ENCODE measurements around the gene TBC1D22B. TPM values are rescaled to one million over a fixed set of nuclear protein-coding genes. Genes with fewer than 3 reads are reported as not detected.

TBC1D22B gene
- total RNA-seq, 1 donor from 2014 or later, result 15.3 TPM

DNA sequence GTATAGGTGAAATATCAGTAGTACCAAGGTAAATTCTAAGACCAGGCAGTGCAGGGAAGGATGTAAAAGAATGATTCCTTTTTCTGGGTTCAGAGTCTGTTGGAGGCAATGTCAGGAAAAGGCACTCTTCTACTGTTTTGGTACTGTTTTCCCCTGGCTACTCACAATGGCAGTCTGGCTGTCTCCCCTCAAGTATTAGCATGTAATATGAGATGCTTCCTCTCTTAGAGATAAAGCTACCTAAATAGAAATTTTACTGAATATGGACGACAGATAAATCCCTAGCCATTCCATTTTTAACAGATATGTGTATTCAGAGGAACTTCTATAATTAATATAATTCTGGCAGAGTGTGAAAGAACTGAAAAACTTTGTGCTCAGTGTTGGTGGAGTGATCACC lies 99.7 kb downstream of the TBC1D22B start:
- DNase-seq (ENCODE audit: low spot score), result no peak

DNA sequence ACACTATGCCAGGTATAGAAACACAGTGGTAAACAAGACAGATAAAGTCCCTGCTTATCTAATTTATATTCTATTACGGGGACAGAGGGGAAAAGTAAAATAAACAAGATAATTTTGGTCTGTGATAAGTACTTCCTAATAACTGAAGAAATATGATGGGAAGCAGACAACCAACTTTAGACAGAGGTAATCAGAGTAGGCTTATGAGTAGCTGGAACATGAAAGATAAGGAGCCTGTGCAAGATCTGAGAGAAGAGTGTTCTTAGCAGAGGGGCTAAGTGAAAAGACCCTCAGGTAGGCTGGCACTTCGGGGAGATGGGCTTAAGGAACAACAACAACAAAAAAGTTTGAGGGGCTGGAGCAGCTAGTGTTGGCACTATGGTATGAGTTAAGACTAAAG lies 100.3 kb downstream of the TBC1D22B start:
- no peak for DNase-seq (ENCODE audit: low spot score)

DNA sequence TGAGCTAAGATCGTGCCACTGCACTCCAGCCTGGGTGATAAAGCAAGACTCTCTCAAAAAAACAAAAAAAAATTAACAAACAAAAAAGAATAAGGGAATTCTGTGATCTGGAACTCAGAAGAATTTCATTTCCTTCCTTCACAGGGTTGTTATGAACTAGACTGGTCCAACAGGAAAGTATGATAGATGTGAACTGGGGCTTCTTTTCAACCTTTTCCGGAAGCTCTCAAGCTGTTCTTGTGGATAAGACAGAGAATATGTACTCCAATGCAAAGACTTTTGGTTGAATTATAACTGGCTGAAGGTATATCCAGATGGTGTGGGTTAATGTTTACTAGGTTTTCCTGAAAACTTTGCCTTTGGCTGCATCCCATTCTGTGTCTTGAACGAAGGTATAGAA lies 101.5 kb downstream of the TBC1D22B start:
- DNase-seq (ENCODE audit: low spot score), result no peak

DNA sequence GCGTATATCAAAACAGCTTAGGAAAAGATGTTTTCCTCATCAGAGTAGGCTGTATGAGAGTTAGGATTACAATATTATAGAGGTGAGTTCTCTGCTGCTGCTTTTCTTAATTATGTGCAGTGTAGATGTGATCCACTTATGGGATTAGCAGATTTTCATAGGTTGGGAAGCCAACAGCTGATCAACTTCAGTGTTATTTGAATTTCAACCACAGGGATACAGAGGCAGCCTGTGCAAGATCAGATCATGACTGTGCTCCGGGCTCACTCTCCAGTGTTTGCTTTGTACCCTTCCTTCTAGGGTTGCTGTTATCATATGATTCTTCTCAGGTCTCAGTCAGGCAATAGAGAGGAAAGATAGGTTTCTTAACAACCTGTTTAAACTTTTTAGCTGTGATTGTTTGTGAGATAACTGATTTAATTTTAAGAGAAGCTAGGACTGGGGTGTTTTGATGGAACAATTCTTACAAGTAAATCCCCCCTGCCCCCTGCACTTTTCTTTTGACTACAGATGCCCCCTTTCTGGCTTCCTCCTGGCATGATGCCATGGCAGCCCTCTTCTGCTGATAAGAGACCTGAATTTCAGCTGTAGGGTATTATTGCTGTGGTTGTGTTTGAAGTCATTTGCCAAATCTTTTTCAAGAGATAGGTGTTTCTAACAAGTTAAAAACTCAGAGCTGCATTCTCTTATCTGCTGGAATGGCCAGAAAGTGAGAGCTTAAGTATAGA lies 104.7 kb downstream of the TBC1D22B start:
- DNase-seq (ENCODE audit: low spot score), result no peak

DNA sequence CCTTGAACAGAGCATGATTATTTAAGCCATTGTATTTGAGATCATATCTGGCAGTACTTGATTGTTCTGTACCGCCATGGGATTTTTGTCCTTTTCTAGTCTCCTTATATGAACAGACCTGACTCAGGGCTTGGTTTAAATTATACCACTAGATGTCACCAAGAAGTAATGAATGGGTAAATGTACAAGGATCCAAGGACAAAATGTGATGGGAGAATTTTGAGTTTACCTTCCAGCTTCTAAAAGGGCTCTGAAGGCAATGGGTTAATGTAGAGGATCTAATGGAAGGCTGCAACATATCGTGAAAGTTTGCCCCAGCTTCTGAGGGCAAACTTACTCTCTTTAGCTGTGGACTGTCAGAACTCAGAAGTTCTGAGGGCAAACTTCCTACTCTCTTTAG lies 108.2 kb downstream of the TBC1D22B start:
- no peak for DNase-seq (ENCODE audit: low spot score)

DNA sequence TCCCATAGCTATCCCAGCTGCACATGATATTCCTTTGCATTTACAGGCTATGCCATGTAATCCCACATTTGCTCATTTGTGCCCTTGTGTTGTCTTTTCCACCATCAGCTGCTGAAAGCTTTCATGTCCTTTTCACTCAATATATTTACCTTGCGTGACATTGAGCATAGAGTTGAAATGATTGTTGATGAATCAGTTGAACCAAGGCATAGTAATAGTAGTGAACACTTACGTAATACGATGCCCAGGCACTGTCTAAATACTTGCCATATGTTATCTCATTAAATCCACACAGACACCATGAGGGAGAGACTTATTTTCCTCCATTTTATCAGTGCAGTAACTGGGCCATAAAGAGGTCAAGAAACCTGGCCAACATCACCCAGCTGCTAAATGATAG lies 109.3 kb downstream of the TBC1D22B start:
- DNase-seq (ENCODE audit: low spot score), result no peak

DNA sequence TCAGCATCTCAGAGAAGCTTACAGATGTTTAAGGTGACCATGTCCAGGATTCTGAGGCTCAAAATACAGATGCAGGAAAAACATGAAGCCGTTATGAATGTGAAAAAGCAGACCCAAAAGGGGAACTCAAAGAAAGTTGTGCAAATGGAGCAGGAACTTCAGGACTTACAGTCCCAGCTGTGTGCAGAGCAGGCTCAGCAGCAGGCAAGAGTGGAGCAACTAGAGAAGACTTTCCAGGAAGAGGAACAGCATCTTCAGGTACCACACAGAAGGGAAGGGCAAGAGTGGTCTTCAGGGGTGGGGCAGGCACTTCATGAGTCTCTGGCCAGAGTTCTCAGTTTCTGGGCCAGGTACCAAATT lies 111.4 kb downstream of the TBC1D22B start:
- DNase-seq (ENCODE audit: low spot score), result no peak

DNA sequence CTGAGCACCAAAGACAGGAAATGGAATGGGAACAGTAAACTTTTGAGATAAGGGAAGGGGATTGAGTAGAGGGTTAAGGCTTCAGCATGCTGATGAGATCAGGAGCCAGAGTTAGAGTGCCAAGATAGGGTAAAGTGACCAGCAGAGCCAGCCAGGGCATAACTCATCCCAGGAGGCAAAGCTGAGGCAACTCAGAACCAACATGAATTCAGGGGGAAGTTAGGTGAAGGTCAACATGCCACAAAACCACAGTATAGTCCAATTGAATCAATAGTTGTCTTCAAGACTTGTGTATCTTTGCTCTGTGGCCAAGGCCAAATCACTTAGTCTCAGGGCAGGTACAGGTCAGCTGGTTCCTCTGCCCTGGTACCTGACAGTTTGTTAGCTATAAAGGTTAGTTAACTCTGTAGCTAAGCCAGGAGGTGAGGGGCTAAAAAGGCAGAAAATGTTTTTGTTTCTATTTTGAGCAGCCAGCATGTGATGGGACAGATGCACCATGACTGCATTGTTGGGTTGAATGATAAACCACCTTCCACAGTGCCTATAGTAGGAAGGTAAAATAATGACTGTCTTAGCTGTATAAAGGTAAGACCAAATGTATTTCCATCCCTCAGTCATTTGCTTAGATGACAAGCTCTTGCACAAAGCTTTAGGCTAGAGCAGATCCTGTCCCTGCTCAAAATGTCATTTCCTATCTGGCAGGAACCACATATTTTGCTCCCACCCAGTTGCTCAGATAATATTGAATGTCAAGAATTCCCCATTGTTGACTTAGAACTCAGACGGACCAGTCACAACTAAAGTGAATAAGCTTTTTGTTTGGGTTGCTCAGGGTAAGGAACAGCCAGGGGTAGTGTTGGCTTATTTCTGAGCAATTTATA lies 112.0 kb downstream of the TBC1D22B start:
- DNase-seq (ENCODE audit: low spot score), result no peak

DNA sequence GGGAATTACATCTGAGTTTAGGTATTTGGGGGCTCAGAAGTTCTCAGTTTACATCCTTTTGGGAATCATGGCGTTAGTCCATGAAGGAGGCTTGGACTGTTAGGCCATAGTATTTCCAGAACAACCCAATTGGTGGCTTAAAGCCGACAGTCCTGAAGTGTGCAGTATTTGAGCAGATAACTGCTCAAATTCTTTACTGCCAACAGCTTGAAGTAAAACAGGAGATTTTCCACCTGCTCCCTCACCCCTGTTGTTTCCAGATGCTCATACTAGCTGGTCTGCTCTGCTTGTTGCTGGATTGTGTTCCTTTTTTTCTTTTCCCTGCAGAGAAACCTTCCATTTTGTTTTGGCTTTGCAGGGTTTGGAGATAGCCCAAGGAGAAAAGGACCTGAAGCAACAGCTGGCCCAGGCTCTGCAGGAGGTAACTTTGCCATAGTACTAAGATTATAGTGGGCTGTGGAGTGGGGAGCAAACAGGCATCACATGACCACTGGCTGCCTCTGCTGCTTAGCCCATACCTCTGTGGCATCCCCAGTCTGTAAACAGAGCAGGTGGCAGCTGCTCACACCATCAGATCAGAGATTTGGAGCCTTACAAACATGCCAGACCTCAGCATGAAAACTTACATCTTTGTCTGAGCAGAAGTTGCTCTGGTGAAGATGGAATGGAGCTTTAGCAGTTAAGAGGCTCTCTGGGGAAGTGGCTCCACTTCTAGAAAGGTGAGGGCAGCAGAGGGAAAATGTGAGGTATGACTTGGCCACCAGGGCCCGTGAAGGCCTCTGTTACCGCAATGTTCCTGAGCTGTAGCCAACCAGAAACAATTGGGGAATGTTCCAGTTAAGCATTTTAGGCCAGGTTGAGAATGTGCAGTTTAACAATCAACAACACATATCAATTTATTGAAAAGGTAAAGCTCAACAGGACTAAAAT lies 113.8 kb downstream of the TBC1D22B start:
- DNase-seq (ENCODE audit: low spot score), result no peak

DNA sequence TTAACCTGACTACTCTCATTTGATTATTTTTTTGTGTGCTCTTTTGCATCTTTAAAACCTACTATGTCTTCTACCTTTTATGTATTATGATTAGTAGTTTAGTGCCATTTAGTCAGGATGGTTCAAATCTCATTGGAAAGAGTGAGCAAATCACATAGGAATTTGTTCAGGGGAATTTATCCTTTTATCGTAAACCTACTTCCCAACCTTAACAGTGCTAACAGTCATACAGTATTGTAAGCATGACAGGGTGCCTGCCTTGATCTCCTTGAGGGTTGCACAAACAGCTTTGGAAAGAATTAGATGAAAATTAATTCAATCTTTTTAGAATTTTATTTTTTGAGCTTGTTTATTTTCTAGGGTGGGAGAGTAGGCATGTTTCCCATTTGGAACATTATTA lies 114.5 kb downstream of the TBC1D22B start:
- no peak for DNase-seq (ENCODE audit: low spot score)

DNA sequence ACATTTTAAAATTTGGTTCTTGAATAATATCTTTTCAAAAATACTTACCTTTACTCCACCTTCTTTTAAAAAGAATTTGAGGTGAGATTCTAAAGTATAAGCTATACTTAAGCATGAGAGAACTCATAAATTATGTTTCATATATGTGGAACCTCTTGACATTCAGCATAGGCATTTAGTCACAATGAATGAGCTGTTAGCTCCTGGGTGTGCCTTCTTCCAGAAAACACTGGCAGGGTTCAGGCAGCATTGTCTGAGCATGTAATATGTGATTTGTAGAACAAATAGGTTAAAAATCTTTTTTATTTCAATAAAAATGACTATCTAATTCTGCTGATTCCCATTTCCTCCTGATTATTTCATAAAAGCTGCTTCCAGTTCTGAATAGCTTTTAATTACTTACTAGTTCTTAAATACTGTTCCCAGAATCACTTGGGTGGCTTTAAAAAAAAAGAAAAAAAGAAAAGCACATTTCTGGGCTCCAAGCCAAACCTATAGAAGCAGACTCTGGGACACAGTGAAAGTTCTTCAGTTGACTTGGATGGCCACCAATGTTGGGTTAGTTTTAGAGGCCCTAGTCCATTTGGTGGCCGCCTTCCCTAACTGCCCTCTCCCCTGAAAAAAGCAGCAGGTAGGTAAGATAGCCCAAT lies 116.4 kb downstream of the TBC1D22B start:
- DNase-seq (ENCODE audit: low spot score), result no peak

DNA sequence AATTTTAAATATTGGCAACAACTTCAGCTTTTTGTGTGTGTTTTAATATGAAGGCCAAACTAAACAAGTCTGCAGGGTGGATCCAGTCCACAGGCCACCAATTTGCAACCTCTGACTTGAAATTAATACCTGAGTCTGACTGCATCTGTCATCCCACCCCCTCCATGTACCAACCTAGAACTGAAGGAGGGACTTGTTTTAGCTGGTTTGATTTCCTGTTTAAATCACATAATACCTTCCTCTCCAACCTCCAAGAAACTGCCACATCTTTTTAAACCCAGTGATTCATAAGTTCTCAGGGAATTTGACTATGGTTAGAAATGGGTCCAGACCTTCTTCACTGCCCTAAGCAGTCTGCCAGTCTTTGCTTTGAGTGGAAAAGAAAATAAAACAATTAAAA lies 117.8 kb downstream of the TBC1D22B start:
- DNase-seq (ENCODE audit: low spot score), result no peak

DNA sequence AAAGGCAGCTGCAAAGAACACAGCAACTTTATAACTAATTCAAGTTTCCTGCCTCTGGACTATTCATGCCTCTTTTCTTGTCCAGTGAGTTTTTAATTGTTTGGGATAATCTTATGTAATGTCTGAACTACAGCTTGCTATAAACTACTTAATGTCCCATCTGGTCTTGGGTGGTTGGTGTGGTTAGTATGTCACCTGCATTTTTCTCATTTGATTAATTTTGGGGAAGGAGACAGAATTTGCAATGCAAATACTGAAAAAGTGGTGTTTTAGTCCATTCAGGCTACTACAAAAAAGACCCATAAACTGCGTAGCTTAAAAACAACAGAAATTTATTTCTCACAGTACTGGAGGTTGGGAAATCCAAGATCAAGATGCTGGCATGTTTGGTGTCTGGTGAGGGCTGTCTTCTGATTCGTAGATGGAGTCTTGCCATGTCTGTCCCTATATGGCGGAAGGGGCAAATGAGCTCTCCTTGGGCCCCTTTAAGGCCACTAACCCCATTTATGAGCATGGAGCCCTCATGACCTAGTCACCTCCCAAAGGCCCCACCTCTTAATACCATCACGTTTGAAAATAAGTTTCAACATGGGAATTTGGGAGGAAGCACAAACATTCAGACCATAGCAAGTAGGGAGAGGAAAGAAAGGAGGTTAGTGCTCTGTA lies 118.6 kb downstream of the TBC1D22B start:
- no peak for DNase-seq (ENCODE audit: low spot score)

DNA sequence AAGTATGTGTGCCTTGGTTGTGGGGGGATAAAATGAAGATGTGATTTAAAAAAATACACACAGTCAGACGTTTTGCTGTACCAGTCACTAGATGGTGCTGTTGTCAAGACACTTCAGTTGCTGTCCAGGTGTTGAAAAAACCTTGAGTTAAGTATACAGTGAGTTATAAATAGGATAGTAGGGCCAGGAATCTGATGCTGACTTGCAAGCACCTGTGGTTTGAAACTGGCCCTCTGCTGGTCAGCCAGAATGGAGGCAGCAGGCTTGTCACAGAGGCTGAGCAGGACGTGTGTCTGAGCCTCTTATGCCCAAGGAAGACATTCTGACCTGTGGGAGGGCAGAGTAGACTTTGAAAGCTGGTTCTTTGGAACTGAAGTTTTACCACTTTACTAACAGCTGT lies 124.0 kb downstream of the TBC1D22B start:
- no peak for DNase-seq (ENCODE audit: low spot score)

Other genes with a start within 250 kb of the TBC1D22B start
- gene PIM1, start 87.6 kb upstream of the TBC1D22B start, total RNA-seq, result 21.8 TPM
- 0.55 TPM for gene TMEM217, start 372 bp downstream of the TBC1D22B start, total RNA-seq
- gene RNF8, start 96.2 kb downstream of the TBC1D22B start, total RNA-seq, result 17.7 TPM
- 33.6 TPM for gene CMTR1, start 175.4 kb downstream of the TBC1D22B start, total RNA-seq
- gene CCDC167, start 242.1 kb downstream of the TBC1D22B start, total RNA-seq, result 12.9 TPM